Neural progenitor cell (in vitro differentiated cells): ENCODE measurements around the gene PITPNB.

Source experiments
- CTCF ChIP-seq: fragments of 200-600 bp; sonication (generic); IDR thresholded peaks from 2 replicates; pipeline ENCODE4 v1.5.1; 2017; ENCODE audit warnings: antibody characterized with exemption, mild to moderate bottlenecking
- EZH2 ChIP-seq: fragments of 200-600 bp; sonication (generic); IDR thresholded peaks from 2 replicates; pipeline ENCODE4 v1.6.1; 2017; ENCODE audit warnings: antibody characterized with exemption, mild to moderate bottlenecking, moderate library complexity
- EZH2phosphoT487 ChIP-seq: fragments of 200-600 bp; sonication (generic); IDR thresholded peaks from 2 replicates; pipeline ENCODE4 v1.6.1; 2017; ENCODE audit warnings: antibody characterized with exemption

DNA sequence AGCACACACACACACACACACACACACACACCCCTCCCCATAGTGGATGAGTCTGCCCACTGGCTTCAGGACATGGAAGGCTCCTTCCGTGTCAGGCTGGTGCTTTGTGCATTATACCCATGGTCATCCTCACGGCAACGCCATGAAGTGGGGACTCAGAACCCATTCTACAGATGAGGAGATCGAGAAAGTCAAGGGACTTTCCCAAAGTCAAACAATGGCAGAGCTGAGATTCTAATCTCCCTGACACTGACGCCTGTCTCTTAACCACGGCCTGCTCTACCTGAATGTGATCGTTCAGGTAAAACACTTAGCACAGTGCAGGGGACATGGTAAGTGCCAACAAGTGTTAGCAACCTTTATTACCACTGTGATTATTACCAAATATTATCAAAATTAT lies 113.2 kb downstream of the PITPNB start:
- TF ChIP-seq EZH2 (no peak), CTCF (no peak), EZH2phosphoT487 (no peak)
